ENCODE measurements around the gene NOP53.

NOP53 gene

GRCh38 chr19:47805313-47805712, 60.0 kb downstream of the NOP53 start:
- no peak for DNase-seq (ENCODE audit: low read depth in 2 of 2)

DNA sequence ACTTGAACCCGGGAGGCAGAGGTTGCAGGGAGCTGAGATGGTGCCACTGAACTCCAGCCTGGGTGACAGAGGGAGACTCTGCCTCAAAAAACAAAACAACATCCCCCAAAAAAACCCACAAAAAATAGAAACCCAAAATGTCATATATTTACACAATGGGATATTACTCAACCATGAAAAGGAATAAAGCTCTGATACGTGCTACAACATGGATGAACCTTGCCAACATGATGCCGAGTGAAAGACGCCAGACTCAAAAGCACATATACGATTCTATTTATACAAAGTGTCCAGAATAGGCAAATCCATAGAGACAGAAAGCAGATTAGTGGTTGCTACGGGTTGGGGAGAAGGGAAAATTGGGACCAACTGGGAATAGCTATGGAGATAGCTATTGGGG, 61.1 kb downstream of the NOP53 start:
- DNase-seq (ENCODE audit: low read depth in 2 of 2): no peak

Data from stimulated activated CD8-positive, alpha-beta memory T cell treated with anti-CD3 and anti-CD28 coated beads, Interleukin-2, amount 100 ng/mL, for 48 hours (primary cell).